ENCODE data around the gene ZBTB8A.
"Not testable (repeated sequence)": the region's sequence is repeated elsewhere in the genome, so short reads cannot be mapped to it uniquely, and the experiment has no call there.

Gene ZBTB8A

GRCh38 chr1:32622806-32623681 is 83.8 kb downstream of the ZBTB8A start:
- no peak for DNase-seq

GRCh38 chr1:32623775-32624174 is 84.5 kb downstream of the ZBTB8A start:
- DNase-seq = no peak

DNA sequence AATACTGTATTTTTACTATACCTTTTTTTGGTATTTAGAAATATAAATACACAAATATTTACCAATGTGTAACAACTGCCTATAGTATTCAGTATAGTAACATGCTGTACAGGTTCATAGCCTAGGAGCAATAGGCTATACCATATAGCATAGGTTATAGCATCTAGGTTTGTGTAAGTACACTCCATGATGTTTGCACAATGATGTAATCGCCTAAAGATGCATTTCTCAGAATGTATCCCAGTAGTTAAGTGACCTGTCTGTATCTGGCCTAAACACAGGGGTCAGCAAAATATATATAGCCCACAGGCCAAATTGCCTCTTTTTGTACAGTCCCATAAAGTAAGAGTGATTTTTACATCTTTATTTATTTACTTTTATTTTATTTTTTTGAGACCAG is 86.9 kb downstream of the ZBTB8A start:
- no peak for DNase-seq

DNA sequence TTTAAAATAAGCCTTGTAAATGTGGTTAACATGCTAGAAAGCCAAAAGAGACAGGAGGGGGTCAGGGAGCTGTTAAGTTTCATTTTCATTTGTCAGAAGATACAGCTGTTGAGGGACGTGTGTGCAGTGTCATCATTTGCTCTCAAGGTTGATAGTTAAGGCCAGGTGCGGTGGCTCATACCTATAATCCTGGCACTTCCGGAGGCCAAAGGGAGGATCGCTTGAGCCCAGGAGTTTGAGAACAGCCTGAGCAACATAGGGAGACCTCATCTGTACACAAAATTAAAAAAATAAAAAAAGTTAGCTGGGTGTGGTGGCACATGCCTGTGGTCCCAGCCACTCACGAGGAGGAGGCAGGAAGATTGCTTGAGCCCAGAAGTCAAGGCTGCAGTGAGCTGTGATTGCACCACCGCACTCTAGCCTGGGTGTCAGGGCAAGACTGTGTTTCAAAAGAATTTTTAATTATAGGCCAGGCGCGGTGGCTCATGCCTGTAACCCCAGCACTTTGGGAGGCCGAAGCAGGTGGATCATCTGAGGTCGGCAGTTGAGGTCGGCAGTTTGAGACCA is 88.5 kb downstream of the ZBTB8A start:
- no peak for DNase-seq

DNA sequence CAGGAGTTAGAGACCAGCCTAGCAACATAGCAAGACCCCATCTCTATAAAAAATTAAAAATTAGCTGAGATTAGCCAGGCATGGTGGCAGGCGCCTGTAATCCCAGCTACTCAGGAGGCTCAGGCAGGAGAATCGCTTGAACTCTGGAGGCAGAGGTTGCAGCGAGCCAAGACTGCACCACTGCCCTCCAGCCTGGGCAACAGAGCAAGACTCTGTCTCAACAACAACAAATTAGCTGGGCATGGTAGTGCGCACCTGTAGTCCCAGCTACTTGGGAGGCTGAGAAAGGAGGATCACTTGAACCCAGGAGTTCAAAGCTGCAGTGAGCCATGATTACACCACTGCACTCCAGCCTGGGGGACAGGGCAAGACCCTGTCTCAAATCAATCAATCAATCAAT is 90.9 kb downstream of the ZBTB8A start:
- DNase-seq = not testable (repeated sequence)

GRCh38 chr1:32632829-32633228 is 93.6 kb downstream of the ZBTB8A start:
- no peak for DNase-seq

- DNase-seq = no peak
Measured at GRCh38 chr1:32635508-32636277, 96.5 kb downstream of the ZBTB8A start.

DNA sequence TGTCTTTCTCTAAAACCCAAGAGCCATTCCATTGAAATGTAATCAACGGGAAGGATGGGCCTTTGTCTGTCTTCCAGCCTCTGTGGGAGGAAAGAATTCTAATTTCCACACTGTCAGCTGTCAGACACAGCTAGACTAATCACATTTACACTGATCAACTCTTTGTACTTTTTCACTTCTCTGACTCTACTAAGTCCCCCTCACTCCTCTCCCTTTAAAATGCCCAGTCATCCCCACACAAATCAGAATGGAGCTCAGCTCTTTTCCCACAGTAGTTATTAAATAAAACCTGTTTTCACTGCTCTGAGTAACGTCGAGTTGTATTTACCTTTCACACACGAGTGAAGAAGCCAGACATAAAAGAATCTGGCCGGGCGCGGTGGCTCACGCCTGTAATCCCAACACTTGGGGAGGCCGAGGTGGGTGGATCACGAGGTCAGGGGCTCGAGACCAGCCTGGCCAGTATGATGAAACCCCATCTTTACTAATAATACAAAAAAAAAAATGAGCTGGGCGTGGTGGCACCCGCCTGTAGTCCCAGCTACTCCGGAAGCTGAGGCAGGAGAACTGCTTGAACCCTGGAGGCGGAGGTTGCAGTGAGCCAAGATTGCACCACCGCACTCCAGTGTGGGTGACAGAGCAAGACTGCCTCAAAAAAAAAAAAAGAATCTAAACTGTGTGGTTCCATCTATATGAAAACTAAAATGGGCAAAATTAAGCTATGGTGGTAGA is 97.9 kb downstream of the ZBTB8A start:
- DNase-seq = no peak

DNA sequence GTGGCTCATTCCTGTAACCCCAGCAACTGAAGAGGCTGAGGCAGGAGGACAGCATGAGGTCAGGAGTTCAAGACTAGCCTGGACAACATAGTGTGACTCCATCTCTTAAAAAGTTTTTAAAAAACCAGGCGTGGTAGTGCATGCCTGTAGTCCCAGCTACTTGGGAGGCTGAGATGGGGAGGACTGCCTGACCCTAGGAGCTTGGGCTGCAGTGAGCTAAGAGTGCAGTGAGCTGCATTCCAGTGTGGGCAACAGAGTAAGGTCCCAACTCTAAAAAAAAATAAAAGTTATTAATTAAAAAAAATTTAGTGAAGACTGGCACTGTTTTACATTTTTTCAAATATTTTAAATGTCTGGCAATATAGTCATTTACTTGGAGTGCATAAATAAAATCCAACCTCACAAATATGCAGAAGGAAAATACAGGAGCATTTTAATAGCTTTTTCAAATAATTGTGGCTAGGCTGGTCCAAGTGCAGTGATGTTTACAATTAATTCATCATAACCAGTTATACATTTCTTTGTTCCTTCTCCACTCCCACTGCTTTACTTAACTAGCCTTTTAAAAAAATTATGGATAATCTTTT is 100.4 kb downstream of the ZBTB8A start:
- DNase-seq = no peak

DNA sequence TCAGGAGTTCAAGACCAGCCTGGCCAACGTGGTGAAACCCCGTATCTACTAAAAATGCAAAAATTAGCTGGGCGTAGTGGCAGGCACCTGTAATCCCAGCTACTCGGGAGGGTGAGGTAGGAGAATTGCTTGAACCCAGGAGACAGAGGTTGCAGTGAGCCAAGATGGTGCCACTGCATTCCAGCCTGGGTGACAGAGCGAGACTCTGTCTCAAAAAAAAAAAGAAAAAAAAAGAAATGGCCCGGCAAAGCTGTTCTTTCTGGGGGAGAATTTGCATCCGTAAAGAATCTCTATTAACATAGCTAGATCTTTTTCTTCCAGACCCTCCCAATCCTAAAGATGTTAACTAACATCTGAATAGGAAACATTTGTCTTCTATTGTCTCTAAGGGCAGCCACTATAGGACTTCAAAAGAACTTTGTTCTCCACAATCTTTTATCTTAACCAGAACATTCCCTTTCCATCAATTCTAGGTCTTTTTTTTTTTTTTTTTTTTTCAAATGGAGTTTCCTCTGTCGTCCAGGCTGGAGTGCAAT is 103.1 kb downstream of the ZBTB8A start:
- DNase-seq = not testable (repeated sequence)

DNA sequence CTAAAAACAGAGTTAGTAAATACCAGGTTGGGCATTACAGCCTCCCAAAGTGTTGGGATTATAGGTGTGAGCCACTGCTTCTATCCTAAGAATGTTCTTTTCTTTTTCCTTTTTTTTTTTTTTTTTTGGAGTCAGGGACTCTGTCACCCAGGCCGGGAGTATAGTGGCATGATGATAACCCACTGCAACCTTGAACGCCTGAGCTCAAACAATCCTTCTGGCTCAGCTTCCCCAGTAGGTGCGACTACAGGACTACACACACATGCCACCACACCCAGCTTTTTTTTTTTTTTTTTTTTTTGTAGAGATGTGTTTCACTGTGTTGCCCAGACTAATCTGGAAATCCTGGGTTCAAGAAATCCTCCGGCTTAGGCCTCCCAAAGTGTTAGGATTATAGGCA is 105.2 kb downstream of the ZBTB8A start:
- no peak for DNase-seq

- DNase-seq = no peak
Measured at GRCh38 chr1:32647308-32648134, 108.3 kb downstream of the ZBTB8A start.

GRCh38 chr1:32650248-32650751 is 111.1 kb downstream of the ZBTB8A start, which contains the start of gene ZBTB8OS:
Gene ZBTB8OS (minus strand): TSS chr1:32650550. CDS start chr1:32650529, 21 bp downstream.
- DNase-seq = peak; percentile 66 to 80 (median 72)

GRCh38 chr1:32650752-32651460 is 111.7 kb downstream of the ZBTB8A start, which contains the start of gene RBBP4:
Gene RBBP4 (plus strand): TSS chr1:32651208. CDS start chr1:32651307, 99 bp downstream.
- peak; percentile 96 to 98 (median 97) for DNase-seq

- DNase-seq = peak in 3 of 4 experiments; percentile 31 to 38 (median 38)
Measured at GRCh38 chr1:32651461-32652073, 112.3 kb downstream of the ZBTB8A start.

- DNase-seq = no peak
Measured at GRCh38 chr1:32652244-32652962, 113.2 kb downstream of the ZBTB8A start.

Measured in activated CD4-positive, CD25-positive, alpha-beta regulatory T cell (primary cell).